ENCODE measurements around the gene PDE4D. TPM values are rescaled to one million over a fixed set of nuclear protein-coding genes. Genes with fewer than 3 reads are reported as not detected.
"Not testable (repeated sequence)": the region's sequence is repeated elsewhere in the genome, so short reads cannot be mapped to it uniquely, and the experiment has no call there.

Gene PDE4D
- total RNA-seq, 1 experiment from 2014 or later, result 3.6 TPM

DNA sequence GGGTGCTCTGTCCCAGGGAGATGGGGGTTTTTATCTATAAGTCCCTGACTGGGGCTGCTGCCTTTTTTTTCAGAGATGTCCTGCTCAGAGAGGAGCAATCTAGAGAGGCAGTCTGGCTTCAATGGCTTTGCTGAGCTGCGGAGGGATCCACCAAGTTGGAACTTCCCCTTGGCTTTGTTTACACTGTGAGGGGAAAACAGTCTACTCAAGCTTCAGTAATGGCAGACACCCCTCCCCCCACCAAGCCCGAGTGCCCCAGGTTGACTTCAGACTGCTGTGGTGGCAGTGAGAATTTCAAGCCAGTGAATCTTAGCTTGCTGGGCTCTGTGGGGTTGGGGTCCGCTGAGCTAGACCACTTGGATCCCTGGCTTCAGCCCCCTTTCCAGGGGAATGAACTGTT lies 934.8 kb downstream of the PDE4D start:
- Histone ChIP-seq H2AFZ (ENCODE audit: low read length) (no peak overlapping the region), H4K20me1 (ENCODE audit: low read length) (no peaks in the 10 kb centered on the region), H3K4me3 (ENCODE audit: low read length) (no peak overlapping the region), H3K36me3 (ENCODE audit: low read depth, low read length) (no peaks in the 10 kb centered on the region), H3K27ac (ENCODE audit: low read length) (no peak overlapping the region), H3K4me1 (ENCODE audit: insufficient read depth, low read length) (no peaks in the 10 kb centered on the region), H3K9me2 (replicated peaks; ENCODE audit: low read length) (no peaks in the 10 kb centered on the region), H3K27me3 (ENCODE audit: low read length) (no peaks in the 10 kb centered on the region), H3F3A (ENCODE audit: low read length, unreplicated experiment) (no peaks in the 10 kb centered on the region), H3K79me2 (ENCODE audit: low read length) (no peaks in the 10 kb centered on the region), H3K9ac (ENCODE audit: low read length) (no peak overlapping the region), H3K9me3 (ENCODE audit: low read length) (no peaks in the 10 kb centered on the region), H3K4me2 (ENCODE audit: low read length) (no peak overlapping the region)
- POLR2A ChIA-PET (ENCODE audit: unreplicated experiment), result no interaction called here
- ATAC-seq (no peak), DNase-seq (no peak)
- CTCF ChIA-PET, result no interaction called here
- BruUV-seq (replicated peaks), result no TSS peak
- intact Hi-C loops (cut with micrococcal nuclease), result no loop called here
- TF ChIP-seq EZH2 (IDR thresholded peaks at IDR 0.05; ENCODE audit: low read length, unreplicated experiment) (no peak), EZH2phosphoT487 (IDR thresholded peaks at IDR 0.05; ENCODE audit: borderline replicate concordance, low read length) (no peak)
- TF ChIP-seq, protein P1, sequence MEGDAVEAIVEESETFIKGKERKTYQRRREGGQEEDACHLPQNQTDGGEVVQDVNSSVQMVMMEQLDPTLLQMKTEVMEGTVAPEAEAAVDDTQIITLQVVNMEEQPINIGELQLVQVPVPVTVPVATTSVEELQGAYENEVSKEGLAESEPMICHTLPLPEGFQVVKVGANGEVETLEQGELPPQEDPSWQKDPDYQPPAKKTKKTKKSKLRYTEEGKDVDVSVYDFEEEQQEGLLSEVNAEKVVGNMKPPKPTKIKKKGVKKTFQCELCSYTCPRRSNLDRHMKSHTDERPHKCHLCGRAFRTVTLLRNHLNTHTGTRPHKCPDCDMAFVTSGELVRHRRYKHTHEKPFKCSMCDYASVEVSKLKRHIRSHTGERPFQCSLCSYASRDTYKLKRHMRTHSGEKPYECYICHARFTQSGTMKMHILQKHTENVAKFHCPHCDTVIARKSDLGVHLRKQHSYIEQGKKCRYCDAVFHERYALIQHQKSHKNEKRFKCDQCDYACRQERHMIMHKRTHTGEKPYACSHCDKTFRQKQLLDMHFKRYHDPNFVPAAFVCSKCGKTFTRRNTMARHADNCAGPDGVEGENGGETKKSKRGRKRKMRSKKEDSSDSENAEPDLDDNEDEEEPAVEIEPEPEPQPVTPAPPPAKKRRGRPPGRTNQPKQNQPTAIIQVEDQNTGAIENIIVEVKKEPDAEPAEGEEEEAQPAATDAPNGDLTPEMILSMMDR (conservative IDR thresholded peaks at IDR 0.05; ENCODE audit: low read depth, low read length), result no peak

DNA sequence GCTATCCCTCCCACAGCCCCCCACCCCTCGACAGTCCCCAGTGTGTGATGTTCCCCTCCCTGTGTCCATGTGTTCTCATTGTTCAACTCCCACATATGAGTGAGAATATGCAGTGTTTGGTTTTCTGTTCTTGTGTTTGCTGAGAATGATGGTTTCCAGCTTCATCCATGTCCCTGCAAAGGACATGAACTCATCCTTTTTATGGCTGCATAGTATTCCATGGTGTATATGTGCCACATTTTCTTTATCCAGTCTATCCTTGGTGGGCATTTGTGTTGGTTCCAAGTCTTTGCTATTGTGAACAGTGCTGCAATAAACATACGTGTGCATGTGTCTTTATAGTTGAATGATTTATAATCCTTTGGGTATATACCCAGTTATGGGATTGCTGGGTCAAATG lies 940.3 kb downstream of the PDE4D start:
- H3K79me2 ChIP-seq (ENCODE audit: low read length); H3F3A ChIP-seq (ENCODE audit: low read length, unreplicated experiment); H3K27me3 ChIP-seq (ENCODE audit: low read length); H3K4me2 ChIP-seq (ENCODE audit: low read length); BruUV-seq (replicated peaks); DNase-seq; H3K36me3 ChIP-seq (ENCODE audit: low read depth, low read length); H3K9ac ChIP-seq (ENCODE audit: low read length); ATAC-seq; CTCF ChIA-PET; H3K9me2 ChIP-seq (replicated peaks; ENCODE audit: low read length); H3K4me3 ChIP-seq (ENCODE audit: low read length); H3K4me1 ChIP-seq (ENCODE audit: insufficient read depth, low read length); H3K9me3 ChIP-seq (ENCODE audit: low read length); H2AFZ ChIP-seq (ENCODE audit: low read length); H4K20me1 ChIP-seq (ENCODE audit: low read length); H3K27ac ChIP-seq (ENCODE audit: low read length); POLR2A ChIA-PET (ENCODE audit: unreplicated experiment); intact Hi-C loops (cut with micrococcal nuclease): not testable (repeated sequence)

DNA sequence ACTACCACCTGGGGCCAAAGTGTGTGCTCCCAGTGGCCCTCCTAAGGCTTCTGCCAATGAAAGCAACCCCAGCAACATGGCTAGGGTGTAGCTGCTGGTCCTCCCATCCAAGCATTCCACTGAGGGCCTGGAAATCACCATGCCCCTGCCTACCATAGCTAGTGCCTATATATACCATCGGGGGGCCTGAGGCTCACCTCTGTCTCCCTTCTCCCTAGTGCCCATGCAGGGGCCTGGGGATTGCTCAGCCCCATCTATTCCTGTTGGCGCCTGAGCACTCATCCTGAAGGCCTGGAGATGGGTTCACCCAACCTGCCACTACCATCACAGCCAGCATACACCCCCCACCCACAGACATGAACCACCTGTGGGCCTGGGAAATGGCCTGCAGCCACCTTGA lies 943.3 kb downstream of the PDE4D start:
- Histone ChIP-seq H3K9me2 (replicated peaks; ENCODE audit: low read length) (no peaks in the 10 kb centered on the region), H4K20me1 (ENCODE audit: low read length) (no peaks in the 10 kb centered on the region), H3F3A (ENCODE audit: low read length, unreplicated experiment) (no peaks in the 10 kb centered on the region), H2AFZ (ENCODE audit: low read length) (no peak overlapping the region), H3K9me3 (ENCODE audit: low read length) (no peaks in the 10 kb centered on the region), H3K36me3 (ENCODE audit: low read depth, low read length) (no peaks in the 10 kb centered on the region), H3K4me1 (ENCODE audit: insufficient read depth, low read length) (no peaks in the 10 kb centered on the region), H3K27ac (ENCODE audit: low read length) (no peak overlapping the region), H3K4me3 (ENCODE audit: low read length) (no peak overlapping the region), H3K9ac (ENCODE audit: low read length) (no peak overlapping the region), H3K27me3 (ENCODE audit: low read length) (no peaks in the 10 kb centered on the region), H3K4me2 (ENCODE audit: low read length) (no peak overlapping the region), H3K79me2 (ENCODE audit: low read length) (no peaks in the 10 kb centered on the region)
- no TSS peak for BruUV-seq (replicated peaks)
- POLR2A ChIA-PET (ENCODE audit: unreplicated experiment), result no interaction called here
- CTCF ChIA-PET, result no interaction called here
- TF ChIP-seq EZH2phosphoT487 (IDR thresholded peaks at IDR 0.05; ENCODE audit: borderline replicate concordance, low read length) (no peak), EZH2 (IDR thresholded peaks at IDR 0.05; ENCODE audit: low read length, unreplicated experiment) (no peak)
- TF ChIP-seq, protein P1 (conservative IDR thresholded peaks at IDR 0.05; ENCODE audit: low read depth, low read length), result no peak
- ATAC-seq (no peak), DNase-seq (no peak)
- intact Hi-C loops (cut with micrococcal nuclease), result no loop called here
